GM19351 (cell line): ENCODE data around the gene ELOA2.
"Not testable (repeated sequence)": the region's sequence is repeated elsewhere in the genome, so short reads cannot be mapped to it uniquely, and the experiment has no call there.

Experiments
- ATAC-seq: cut with Tn5 transposase; IDR thresholded peaks from one replicate; pipeline ENCODE4 v1.9.1; 2021; ENCODE audit warnings: mild to moderate bottlenecking, moderate library complexity; ENCODE audit not compliant: unreplicated experiment

The ELOA2 gene

GRCh38 chr18:47022821-47023220 lies 12.6 kb downstream of the ELOA2 start:
- not testable (repeated sequence) for ATAC-seq

GRCh38 chr18:47020757-47021156 lies 14.7 kb downstream of the ELOA2 start:
- not testable (repeated sequence) for ATAC-seq

- not testable (repeated sequence) for ATAC-seq
Measured at GRCh38 chr18:47019870-47020269, 15.6 kb downstream of the ELOA2 start.
